GM12874 (cell line): ENCODE results near the gene COPB1.

Experiments
- TF ChIP-seq, protein P1 (sequence below): IDR thresholded peaks from 2 replicates; pipeline ENCODE4 v1.5.1; 2011; ENCODE audit warnings: low read depth, mild to moderate bottlenecking, control low read depth, low read length, moderate library complexity; ENCODE audit not compliant: insufficient read depth

The COPB1 gene

GRCh38 chr11:14423633-14424032, 76.0 kb downstream of the COPB1 start:
- TF ChIP-seq, protein P1, sequence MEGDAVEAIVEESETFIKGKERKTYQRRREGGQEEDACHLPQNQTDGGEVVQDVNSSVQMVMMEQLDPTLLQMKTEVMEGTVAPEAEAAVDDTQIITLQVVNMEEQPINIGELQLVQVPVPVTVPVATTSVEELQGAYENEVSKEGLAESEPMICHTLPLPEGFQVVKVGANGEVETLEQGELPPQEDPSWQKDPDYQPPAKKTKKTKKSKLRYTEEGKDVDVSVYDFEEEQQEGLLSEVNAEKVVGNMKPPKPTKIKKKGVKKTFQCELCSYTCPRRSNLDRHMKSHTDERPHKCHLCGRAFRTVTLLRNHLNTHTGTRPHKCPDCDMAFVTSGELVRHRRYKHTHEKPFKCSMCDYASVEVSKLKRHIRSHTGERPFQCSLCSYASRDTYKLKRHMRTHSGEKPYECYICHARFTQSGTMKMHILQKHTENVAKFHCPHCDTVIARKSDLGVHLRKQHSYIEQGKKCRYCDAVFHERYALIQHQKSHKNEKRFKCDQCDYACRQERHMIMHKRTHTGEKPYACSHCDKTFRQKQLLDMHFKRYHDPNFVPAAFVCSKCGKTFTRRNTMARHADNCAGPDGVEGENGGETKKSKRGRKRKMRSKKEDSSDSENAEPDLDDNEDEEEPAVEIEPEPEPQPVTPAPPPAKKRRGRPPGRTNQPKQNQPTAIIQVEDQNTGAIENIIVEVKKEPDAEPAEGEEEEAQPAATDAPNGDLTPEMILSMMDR: no peak

DNA sequence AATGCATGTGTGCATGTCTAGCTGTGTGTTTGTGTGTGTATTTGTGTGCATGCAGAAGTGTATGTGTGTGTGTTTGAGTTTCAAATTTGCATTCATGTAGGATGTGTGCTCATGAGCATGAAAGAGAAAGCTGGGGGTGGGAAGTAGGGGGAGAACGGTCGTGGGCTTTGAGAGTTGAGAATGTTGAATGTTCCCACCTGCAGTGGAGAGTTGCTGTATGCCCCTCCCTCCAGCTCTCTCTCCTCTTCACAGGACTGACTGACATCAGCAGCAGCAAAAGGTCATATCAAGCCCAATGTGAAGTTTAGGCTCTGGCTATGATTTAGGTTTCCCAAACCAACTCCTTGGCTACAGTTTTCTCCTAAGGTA, 76.8 kb downstream of the COPB1 start:
- TF ChIP-seq, protein P1: no peak

DNA sequence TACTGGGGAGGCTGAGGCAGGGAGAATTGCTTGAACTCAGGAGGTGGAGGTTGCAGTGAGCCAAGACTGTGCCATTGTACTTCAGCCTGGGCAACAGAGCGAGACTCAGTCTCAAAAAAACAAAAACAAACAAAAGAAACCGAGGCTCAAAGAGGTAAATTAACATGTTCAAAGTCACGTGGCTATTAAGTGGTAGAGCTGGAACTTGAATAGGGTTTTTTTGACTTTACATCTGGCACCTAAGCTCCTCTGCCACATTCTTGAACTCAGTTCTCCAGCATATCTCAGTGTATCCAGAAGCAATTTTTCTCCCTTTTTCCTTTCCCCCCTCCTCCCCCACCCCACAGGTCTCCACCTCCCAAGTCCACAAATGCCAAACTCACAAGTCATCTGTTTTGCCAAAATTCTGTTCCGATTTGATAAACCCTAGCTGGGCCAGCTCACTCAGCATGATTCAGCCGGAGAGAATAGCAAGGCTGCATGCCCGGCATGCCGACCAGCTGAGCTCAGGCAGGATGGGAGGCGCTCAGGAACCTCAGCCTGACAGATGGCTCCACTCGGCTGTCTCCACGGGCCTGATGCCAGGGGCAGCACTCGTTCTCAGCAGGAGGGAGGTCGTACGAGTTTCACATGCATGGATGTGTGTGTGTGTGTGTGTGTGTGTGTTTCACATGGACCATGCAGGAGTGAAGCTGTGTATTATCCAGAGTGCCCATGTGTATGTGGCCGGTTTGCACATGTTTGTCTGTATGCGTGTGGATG, 77.4 kb downstream of the COPB1 start:
- TF ChIP-seq, protein P1: no peak

DNA sequence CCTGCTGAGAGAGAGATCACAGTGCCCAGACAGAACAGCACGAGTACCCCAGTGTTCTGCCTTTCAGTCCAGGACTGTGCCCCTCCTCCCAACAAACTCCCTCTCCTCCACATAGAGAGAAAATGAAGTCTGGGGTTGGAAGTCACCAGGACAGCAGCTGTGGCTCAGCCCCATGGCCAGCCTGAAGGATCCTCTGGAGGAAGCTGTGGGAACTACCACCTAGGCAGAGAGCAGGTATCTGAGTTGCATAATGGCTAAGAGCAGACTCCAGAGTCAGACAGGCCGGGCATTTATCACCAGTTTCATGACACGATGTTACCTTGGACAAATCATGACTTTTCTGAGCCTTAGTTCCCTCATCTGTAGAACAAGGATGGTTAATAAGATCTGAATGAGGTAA, 79.4 kb downstream of the COPB1 start:
- TF ChIP-seq, protein P1: no peak

GRCh38 chr11:14418801-14419417, 80.7 kb downstream of the COPB1 start:
- TF ChIP-seq, protein P1: peak; percentile 41; the same call in 1 of the 2 replicates

GRCh38 chr11:14417617-14418374, 81.8 kb downstream of the COPB1 start:
- TF ChIP-seq, protein P1: no peak

DNA sequence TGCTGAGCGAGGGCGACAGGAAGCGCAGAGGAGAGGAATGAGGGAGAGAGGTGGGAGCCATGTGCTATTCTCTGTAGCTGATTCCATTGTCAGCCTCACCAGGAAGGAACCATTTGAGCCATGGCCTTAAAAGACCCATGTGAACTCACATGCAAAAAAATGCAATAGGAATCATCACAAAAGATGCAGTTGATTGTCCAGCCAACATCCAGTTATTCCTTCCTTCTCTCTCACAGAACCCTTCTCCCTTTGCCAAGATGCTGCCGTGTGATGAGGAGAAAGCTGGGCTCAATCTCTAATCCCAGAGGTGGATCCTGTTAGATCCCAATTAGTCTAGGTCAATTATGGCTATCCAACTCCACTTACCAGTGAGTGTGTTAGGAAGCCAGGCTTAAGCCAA, 82.4 kb downstream of the COPB1 start:
- TF ChIP-seq, protein P1: no peak
